GM19043 (cell line): ENCODE measurements around the gene NDUFB11.
"Not testable (repeated sequence)": the region's sequence is repeated elsewhere in the genome, so short reads cannot be mapped to it uniquely, and the experiment has no call there.

ENCODE experiments used
- ATAC-seq: cut with Tn5 transposase; IDR thresholded peaks from one replicate; pipeline ENCODE4 v1.9.1; 2021; ENCODE audit warnings: low read depth; ENCODE audit not compliant: unreplicated experiment

The NDUFB11 gene

DNA sequence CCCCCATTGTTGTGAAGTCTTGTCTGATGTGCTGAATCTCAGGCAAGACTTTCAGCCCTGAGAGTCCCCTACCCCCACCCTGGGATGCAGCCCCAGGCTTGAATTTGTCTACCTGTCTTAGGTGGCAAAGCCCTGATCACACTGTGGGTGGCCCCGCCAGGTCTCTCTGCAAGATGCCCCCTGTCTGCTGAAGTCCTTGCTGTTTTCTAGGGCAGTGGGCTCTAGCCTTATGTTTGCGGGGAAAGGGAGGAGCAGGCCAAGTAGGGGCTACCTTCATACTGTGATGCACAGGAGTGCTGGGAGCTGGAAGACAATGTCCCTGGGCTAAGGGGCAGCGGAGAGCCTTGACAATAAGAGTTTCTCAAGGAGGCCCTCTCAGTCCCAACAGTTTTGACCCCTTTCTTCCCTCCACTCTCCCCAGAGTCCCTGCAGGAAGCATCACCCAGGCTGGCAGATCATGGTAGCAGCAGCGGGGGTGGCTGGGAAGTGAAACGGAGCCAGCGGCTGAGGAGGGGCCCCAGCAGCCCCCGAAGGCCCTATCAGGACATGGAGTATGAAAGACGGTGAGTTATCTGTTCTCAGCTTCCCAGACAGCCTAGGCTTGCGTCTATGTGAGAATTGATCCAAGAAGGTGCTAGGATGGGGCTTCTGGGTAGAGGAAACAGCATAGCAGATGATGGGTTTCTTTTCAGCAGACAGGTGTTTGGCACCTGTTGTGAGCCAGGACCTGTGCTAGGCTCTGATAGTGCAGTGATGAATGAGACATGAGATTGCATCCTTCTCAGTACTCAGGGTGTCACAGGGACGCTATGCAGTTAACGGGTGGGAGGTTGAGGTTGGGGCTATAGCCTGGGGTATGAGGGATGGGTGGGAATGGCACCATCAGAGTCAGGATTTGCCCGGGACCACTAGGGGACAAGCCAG is 2.7 kb upstream of the NDUFB11 start:
- ATAC-seq, result no peak

DNA sequence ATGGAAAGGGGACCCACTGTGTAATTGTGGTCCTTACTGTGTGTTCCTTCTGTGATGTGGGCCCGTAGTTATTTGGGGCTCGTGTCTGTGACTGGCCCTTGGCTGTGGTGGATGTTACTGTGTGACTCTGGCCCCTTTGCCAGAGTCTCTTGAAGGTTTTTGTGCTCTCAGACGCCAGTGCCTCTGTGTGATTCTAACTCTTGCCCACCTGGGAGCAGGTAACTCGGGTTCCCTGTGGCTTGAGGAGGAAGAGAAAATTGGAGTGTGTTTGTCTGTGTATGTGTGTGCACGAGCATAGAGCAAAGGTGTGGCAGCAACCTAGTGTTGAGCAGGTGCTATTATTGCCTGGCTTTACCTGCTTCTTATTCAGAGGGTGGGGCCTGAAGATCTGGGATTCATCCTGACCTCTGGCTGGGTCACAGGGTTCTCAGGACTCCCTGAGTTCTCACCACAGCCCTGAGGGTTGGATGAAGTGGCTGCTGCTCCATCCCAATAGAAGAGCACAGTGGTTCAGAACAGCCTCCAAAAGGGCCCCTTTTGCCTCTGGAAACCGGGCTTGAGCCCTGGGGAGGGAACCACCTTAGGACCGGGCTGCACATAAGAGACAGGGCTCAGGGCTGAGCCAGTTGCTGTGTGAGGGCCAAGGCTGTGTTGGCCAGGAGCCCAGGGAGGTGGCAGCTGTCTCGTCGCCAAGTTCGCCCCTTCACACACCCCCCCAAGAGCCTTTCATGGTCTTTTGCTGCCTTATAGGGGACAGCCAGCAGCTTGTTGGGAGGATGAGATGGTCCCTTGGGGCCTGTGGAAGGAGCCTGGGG is 1.8 kb upstream of the NDUFB11 start:
- ATAC-seq, result no peak

DNA sequence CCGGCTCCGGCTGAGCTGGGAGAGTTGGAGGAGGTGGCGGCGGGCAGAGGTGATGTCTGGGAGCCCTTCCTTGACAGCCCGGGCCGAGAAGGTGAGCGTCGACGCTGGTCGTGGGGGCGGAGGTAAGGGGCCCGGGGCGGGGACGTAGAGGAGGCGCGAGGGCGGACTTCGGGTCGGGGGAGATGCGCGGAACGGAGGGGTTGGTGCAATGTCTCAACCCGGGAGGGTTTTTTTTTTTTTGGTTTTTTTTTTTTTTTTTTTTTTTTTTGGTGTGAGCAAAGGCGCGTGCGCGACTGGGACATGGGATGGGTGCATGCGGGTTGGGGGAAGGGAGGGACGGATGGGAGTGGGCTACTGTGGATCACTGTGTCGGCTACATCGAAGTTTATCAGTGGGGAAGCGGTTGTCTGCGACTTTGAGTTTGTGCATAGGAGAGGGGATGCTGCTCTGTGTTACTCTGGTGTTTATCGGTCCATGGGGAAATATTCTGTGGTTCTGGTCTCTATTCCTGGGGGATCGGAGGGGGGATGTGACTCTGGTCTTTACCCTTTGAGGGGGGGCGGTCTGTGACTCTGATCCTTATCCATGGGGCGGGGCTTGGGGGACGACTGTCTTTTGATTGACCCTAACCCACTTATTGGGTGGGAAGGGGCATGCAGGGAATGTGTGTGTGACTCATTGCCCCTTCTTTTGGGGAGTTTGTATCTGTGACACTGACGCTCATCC is 1.1 kb upstream of the NDUFB11 start:
- no peak for ATAC-seq

DNA sequence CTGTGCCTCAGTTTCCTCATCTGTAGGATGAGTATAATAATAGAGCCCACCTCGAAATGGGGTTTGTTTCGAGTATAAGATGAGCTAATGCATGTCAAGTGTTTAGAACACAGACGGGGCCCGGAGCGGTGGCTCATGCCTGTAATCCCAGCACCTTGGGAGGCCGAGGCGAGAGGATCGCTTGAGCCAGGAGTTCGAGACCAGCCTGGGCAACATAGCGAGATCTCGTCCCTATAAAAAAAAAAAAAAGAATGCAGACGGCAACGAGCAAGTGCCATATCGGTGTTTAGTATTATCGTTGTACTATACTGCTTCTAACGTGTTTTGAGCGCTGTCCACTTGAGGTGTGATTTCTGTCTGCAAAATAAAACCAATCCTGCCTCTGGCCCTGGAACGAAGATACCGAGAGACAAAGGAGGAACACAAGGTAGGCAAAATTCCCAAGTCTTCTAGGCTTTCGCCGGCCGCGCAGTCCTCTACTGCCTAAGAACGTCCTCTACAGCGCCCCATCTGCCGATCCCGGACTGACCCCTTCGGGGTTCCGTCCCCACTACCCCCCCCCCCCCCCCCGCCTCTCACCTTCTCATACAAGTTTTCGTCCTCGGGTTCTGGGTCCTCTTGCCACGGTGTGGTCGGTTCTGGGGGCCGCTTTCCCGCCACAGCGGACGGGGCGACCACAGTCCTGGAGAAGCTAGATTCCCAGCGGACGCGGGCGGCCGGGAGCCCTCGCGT is 442 bp downstream of the NDUFB11 start:
- no peak for ATAC-seq

DNA sequence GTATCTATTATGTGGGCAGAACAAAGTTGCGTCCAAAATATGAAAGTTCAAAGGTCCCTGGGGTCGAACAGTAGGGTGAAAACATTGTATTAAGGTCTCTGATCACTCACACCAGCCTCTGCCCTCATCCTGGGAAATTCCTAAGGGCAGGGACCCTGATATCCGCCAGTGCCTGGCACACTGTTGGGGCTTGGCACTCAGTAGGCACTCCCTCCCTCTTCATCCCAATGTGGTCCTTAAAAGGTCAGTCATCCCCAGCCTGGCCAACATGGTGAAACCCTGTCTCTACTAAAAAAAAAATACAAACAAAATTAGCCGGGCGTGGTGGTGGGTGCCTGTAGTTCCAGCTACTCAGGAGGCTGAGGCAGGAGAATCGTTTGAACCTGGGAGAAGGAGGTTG is 6.3 kb downstream of the NDUFB11 start:
- ATAC-seq, result no peak

DNA sequence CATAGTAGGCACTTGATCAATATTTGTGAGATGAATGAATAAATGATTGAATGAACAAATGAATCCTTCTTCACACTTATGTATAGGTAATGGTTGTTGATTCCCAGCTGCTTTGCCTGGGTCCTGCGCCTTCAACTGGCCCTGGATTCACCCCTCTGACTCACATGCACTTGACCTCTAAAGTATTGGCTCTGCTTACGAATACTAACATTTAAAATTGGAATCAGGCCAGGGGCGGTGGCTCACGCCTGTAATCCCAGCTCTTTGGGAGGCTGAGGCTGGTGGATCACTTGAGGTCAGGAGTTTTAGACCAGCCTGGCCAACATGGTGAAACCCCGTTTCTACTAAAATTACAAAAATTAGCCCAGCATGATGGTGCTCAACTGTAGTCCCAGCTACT is 8.9 kb downstream of the NDUFB11 start:
- ATAC-seq, result not testable (repeated sequence)

DNA sequence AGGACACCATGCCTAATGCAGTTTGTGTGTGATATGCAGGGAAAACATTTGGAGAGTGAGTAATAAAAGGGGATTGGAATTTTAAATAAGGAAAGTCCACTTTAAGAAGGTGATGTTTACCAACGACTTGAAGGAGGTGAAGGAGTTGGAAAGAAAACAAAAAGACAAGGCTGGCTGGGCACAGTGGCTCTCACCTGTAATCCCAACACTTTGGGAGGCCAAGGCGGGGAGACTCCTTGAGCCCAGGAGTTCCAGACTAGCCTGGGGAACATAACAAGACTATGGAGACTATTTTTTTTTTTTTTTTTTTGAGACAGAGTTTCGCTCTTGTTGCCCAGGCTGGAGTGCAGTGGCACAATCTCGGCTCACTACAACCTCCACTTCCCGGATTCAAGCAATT is 11.0 kb downstream of the NDUFB11 start:
- ATAC-seq, result no peak

DNA sequence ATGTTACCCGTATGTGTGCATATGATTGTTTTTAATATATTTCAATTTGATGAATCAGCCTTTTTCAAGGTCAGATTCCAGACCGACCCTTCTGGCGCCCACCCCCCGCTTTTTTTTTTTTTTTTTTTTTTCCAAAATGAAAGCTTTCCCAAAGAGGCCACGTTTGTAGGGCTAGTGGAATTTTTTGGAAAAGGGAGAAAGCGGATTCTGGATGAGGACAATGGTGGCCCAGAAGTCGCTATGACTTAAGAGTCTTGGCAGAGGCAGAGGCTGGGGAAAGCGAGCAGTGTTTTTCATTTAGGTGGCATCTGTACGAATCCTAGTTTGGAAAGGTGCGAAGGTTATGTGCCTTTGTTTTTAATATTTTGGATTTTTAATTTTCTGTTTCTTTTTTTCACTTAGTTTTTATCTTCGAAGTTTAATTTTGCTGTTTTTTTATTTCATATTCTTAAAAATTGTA is 14.6 kb downstream of the NDUFB11 start:
- ATAC-seq, result no peak

DNA sequence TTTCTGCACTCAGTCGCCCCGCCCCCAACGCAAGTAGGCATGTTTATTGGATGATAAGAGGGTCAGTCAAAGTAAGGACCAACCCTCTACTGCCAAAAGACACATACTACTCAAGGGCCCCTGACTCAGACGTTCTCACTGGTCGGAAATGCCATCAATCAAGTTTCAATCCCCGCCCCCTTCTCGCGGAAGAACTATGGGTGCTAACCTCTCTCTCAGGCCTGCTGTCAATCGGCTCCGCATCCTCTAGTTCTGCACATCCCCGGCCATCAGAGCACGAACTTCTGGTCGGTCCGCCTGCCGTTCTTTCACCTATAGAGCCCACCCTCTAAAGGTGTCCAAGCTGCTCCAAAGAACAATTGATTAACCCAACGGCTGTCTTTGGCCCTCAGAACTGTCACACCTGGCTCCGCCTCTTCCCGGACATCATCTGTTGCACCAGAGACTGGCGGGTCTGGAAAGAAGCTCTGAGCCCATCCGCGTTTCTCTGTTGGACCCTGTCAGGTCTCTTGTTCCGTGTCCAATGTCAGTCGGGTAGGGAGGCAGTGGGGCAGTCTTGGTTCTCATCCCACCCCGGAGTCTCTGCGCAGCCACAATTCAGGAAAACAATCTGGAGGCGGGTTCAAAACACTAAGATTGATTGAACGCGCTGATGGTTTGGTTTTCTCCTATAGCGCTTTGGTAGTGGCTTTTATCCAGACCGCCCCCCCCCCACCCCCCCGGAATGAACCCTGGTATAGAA is 15.2 kb downstream of the NDUFB11 start:
- peak; percentile 98 for ATAC-seq

DNA sequence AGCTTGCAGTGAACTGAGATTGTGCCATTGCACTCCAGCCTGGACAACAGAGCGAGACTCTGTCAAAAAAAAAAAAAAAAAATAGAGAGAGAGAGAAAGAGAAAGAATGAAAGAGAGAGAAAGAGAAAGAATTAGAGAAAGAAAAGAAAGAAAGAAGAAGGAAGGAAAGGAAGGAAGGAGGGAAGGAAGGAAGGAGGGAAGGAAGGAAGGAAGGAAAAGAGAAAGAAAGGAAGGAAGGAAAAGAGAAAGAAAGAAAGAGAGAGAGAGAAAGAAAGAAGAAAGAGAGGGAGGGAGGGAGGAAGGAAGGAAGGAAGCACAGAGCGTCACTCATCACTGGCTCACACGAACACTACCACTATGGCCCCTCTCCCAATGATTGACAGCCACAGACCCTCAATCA is 20.0 kb downstream of the NDUFB11 start:
- not testable (repeated sequence) for ATAC-seq

DNA sequence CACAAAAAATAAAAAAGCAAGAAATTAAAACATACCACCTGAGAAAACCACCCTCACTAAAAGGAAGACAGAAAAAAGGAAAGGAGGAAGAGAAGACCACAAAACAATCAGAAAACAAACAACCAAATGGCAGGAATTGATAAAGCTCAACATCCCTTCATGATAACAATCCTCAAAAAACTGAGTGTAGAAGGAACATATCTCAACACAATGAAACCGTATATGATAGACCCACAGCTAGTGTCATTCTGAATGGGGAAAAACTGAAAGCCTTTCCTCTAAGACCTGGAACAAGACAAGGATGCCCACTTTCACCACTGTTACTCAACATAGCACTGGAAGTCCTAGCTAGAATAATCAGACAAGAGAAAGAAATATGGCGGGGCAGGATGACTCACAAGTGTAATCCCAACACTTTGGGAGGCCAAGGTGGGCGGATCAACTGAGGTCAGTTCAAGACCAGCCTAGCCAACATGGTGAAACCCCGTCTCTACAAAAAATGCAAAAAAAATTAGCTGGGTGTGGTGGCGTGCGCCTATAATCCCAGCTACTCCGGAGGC is 27.9 kb downstream of the NDUFB11 start:
- ATAC-seq, result not testable (repeated sequence)

DNA sequence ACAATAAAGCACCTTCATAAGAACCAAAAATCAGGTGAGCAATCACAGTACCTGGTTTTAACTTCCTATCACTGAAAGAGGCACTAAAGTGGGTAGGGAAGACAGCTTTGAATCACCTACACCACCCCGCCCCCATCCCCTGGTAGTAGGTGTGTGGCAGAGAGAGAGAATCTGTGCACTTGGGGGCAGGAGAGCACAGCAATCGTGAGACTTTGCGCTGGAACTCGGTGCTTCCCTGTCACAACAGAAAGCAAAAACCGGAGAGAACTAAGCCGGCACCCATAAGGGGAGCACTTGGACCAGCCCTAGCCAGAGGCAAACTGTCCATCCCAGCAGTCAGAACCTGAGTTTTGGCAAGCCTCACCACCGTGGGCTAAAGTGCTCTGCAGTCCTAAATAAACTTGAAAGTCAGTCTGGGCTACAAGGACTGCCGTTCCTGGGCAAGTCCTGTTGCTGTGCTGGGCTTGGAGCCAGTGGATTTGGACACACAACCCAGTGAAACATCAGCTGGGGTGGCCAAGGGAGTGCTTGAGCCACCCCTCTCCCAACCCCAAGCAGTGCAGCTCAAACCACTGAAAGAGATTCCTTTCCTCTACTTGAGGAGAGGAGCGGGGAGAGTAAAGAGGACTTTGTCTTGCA is 32.1 kb downstream of the NDUFB11 start:
- ATAC-seq, result no peak

DNA sequence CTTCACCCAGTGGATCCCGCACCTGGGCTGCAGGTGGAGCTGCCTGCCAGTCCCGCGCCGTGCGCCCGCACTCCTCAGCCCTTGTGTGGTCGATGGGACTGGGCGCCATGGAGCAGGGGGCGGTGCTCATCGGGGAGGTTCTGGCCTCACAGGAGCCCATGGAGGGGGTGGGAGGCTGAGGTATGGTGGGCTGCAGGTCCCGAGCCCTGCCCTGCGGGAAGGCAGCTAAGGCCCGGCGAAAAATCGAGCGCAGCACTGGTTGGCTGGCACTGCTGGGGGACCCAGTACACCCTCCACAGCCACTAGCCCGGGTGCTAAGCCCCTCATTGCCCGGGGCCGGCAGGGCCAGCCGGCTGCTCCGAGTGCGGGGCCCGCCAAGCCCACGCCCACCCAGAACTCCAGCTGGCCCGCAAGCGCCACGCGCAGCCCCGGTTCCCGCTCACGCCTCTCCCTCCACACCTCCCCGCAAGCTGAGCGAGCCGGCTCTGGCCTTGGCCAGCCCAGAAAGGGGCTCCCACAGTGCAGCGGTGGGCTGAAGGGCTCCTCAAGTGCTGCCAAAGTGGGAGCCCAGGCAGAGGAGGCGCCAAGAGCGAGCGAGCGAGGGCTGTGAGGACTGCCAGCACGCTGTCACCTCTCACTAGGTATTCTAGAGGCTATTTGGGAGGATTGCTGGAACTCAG is 33.4 kb downstream of the NDUFB11 start:
- not testable (repeated sequence) for ATAC-seq

DNA sequence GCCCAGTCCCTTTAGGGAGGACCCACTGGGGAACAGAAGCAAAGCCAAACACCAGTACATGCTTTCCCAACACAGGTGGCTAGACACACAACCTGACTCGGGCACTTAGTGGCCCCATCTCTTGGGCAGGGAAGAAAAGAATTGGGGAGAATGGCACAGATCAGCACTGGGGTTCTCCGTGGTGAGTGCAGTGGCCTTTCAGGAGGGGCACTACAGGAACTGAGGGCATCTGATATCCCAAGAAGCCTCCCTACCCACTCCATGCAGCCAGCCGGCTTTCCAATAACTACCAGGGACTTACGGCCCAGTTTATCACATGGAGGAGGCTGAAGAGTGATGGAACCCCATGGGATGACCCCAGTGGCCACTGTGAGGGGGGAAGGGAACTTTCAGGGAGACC is 43.3 kb downstream of the NDUFB11 start:
- no peak for ATAC-seq

DNA sequence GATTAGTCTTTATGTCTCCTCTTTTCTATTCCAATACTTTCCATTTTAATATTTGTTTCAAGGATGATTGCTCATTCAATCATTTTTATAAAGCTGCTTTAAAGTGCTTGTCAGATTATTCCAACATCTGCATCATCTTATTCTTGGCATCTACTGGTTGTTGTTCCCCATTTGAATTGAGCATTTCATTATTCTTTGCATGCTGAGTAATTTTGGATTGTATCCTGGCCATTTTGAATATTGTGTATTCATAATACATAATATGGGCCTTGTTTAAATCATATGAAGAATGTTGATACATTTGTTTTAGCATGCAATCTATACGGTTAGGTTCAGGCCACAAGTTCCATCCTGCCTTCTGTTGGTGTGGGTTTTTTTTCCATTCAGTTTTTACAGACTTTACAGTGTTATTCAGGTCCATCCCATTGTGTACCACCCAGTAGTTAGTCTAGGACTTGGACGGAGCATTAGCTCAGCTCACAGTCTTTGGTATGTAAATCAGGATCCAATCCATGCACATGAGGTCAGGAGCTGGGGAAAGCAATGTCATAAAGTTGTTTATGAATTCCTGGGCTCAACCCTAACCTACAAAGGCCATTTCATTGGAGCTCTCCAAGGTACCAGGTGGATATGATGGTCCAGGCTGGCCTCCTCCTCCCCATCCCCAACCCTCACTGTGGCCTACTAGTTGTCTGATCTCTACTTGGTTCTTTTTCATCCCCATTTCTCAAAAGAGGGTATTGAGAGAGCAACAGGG is 46.0 kb downstream of the NDUFB11 start:
- ATAC-seq, result no peak

DNA sequence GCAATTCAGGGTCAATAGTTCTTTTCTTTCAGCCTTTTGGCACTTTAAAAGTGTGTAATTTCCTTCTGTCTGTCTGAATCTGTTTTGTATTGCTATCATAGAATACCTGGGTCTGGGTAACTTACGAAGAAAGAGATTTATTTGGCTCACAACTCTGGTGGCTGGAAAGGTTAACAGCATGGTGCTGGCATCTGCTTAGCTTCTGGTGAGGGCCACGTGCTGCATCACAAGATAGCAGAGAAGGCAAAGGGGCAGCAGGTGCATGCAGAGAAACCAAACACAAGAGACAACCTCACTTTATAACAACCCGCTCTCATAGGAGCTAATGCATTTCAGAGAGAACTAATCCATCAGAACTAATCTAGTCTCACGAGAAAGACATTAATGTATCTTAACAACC is 47.5 kb downstream of the NDUFB11 start:
- no peak for ATAC-seq

DNA sequence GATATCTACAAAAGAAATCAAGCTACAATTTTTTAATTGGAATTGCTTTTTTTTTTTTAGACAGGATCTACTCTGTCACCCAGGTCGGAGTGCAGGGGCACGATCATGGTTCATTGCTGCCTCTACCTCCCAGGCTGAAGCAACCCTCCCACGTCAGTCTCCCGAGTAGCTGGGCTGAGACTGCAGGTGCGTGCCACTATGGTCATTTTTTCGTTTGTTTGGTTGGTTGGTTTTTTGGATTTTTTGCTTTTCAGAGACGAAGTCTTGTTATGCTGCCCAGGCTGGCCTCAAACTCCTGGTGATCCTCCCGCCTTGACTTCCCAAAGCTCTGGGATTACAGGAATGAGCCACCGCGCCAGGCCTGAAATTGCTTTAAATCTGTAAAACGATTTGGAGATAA is 50.6 kb downstream of the NDUFB11 start:
- ATAC-seq, result no peak
